Astrocyte of the cerebellum (primary cell): ENCODE data around the gene CCDC187.

Experiments
- DNase-seq: peaks from one replicate; pipeline ENCODE4 v3.0.0-alpha.2; 2011; ENCODE audit warnings: low read depth
- H3K4me3 ChIP-seq: 2 replicates; pipeline ENCODE4 v1.5.1; 2011; ENCODE audit warnings: mild to moderate bottlenecking, low read depth, low read length, moderate library complexity
- in situ Hi-C: cut with HindIII; loops from 2 replicates; pipeline ENCODE4 v1.10.0; 2017; ENCODE audit warnings: low sequenced_read_pairs
- TF ChIP-seq, protein P1 (sequence below): IDR thresholded peaks from 2 replicates; pipeline ENCODE4 v1.5.1; 2012; ENCODE audit warnings: low read length, low read depth, moderate library complexity, mild to moderate bottlenecking; ENCODE audit errors: missing control alignments

Gene CCDC187

DNA sequence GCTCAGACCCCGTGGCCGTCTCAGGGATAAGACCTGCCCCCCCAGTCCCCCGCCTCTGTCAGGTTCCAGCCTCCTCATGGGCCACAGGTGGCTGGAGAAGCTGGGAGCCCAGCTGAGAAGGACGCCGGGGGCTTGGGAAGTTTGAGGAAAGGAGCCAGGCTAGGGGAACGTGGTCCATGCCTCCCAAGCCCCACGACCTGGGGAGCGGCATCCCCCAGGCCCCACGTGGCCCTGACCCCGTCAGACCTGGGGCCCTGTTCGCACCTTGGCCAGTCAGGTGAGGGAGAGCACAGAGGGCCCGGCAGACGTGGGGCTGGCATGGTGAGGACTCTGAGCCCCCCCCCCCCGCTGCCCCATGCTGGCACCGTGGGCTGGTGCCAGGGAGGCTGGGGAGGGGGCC, 27.1 kb upstream of the CCDC187 start:
- no peak for DNase-seq
- TF ChIP-seq, protein P1, sequence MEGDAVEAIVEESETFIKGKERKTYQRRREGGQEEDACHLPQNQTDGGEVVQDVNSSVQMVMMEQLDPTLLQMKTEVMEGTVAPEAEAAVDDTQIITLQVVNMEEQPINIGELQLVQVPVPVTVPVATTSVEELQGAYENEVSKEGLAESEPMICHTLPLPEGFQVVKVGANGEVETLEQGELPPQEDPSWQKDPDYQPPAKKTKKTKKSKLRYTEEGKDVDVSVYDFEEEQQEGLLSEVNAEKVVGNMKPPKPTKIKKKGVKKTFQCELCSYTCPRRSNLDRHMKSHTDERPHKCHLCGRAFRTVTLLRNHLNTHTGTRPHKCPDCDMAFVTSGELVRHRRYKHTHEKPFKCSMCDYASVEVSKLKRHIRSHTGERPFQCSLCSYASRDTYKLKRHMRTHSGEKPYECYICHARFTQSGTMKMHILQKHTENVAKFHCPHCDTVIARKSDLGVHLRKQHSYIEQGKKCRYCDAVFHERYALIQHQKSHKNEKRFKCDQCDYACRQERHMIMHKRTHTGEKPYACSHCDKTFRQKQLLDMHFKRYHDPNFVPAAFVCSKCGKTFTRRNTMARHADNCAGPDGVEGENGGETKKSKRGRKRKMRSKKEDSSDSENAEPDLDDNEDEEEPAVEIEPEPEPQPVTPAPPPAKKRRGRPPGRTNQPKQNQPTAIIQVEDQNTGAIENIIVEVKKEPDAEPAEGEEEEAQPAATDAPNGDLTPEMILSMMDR = no peak
- H3K4me3 ChIP-seq = no peak overlapping the region
- in situ Hi-C loops = no loop called here

DNA sequence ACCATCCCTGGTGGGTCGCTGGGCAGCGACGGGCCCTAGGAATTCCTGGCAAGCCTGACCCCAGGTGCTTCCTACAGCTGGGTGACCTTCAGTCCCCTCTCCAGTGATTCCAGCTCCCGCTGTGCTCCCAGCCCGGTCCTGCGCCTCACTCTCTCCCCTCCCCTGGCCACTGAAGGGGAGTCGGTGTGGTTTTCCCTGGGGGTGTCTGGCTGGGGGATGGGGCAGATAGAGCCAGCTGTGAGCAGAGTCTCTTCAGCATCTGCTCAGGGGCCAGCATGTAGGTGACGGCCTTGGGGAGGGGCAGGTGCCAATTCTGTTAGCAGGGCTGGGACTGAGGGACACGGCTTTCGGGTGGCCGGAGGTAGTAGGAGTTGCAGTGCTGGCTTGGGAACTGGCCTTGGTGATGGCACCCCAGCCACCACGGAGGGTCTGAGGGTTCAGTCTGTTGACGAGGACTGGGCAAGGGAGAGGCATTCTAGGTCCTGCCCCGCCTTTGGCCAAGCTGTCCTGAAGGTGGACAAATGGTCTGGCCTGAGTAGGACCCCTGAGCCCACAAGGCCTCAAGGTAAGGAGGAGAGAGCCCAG, 26.6 kb upstream of the CCDC187 start:
- DNase-seq = no peak
- in situ Hi-C loops = no loop called here
- TF ChIP-seq, protein P1 = no peak
- H3K4me3 ChIP-seq = no peak overlapping the region

DNA sequence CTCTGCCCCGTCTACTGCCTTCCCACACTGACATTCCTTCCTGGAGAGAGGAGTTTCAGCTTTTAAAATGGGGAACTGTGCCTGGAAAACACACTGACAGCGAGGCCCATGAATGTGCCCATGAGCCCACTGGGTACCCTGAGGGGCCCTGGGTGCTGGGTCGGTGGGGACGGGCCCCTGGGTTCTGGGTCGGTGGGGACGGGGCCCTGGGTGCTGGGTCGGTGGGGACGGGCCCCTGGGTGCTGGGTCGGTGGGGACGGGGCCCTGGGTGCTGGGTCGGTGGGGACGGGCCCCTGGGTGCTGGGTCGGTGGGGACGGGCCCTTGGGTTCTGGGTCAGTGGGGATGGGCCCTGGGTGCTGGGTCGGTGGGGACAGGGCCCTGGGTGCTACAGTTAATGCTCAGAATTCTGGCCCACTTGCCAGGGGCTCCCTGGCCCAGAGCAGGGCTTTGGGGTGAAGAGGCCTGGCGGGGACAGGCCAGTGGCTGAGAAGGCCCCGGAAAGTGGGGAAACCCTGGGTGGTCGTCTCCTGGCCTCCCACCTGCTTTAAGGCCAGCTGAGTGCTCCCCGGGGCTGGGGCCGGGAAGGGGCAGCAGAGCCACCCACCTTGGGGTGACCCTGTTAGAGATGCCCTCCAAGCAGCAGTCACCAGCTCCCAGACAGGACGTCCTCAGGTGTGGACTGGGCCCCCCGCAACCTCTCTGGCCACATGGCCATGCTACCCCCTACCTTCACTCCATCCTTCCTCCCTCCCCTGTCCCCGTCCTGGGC, 25.9 kb upstream of the CCDC187 start:
- H3K4me3 ChIP-seq = peak overlapping the region; percentile 67
- TF ChIP-seq, protein P1 = no peak
- no peak for DNase-seq
- in situ Hi-C loops = no loop called here

DNA sequence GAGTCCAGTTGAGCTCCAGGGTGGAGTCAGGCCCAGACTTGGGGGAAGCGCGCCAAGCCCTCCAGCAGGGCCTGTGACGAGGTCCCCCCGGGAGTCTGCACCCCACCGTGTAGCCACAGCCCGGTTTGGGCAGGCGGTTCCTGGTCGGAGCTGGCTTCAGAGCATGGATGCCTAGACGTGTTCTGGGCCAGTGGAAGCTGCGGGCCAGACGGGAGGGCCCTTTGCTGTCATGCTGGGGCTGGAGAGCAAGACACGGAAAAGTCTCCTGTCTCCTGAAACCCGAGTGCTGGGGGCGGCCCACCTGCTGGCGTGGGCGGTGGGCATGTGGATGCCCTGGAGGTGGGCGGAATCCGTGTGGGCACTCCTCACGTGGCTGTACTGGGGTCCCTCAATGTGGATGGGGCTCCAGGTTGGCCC, 25.3 kb upstream of the CCDC187 start:
- in situ Hi-C loops = no loop called here
- TF ChIP-seq, protein P1 = no peak
- peak overlapping the region; percentile 67 for H3K4me3 ChIP-seq
- no peak for DNase-seq

DNA sequence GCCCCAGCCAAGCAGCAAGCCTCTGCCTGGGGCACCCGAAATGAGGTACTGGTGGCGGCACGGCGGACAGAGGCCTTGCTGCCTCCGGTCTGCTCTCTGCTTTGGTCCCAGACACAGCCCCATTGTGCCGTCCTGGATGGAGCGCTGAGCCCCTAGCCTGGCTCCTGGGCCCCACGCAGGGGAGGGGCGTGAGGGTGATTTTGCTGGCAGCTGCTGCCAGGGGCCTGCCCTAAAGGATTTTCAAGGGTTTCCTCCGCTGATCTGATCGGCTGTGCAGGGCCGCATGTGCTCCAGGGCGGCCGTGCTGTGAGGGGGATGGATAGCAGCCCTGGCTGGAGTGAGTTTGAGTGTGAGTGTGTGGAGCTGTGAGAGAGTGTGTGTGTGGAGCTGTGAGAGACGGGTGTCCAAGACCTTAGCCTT, 24.7 kb upstream of the CCDC187 start:
- no peak for DNase-seq
- H3K4me3 ChIP-seq = peak overlapping the region; percentile 67
- in situ Hi-C loops = no loop called here
- TF ChIP-seq, protein P1 = no peak

DNA sequence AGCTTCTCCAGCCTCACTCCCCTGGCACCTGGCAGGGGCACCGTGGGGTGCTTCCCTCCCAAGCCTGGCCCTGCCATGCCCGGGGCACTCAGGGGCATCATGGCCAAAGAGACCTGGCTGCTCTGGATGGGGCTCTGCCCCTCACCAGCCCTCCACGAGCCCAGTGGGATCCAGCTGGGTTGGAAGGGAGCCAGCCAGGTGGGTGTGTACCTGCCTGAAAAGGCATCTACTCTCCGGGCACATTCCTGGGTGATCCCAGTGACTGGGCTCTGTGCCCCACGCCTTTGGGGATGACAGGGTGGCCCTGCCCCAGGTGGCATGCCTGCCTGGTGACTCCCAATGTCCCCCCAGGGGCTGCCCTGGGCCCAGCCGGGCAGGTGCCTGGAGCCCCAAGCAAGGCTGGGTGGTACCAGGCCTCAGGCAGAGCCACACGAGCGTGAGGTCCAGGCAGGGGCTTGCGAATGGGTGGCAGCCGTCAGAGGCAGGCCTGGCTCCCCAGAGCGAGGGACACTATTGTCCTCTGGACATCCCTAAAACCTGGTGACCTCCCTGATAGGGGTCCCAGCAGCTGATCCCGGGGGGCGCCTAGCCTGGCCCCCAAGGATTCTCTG, 24.2 kb upstream of the CCDC187 start:
- TF ChIP-seq, protein P1 = no peak
- in situ Hi-C loops = no loop called here
- DNase-seq = no peak

More for the DNA sequence above, 24.2 kb upstream of the CCDC187 start:
- peak overlapping the region; percentile 67 for H3K4me3 ChIP-seq
